OCI-LY3 (cell line): ENCODE results near the gene GGT7.
"Not testable (repeated sequence)": the region's sequence is repeated elsewhere in the genome, so short reads cannot be mapped to it uniquely, and the experiment has no call there.

Source experiments
- H2AFZ ChIP-seq: fragments of 200-600, 300-600 bp; shearing (Covaris generic); 2 replicates; pipeline ENCODE4 v1.6.0; 2014; ENCODE audit warnings: antibody characterized with exemption, low read depth, low read length
- H3K27ac ChIP-seq: fragments of 200-600, 300-600 bp; sonication (generic); 2 replicates; pipeline ENCODE4 v1.5.1; 2014; ENCODE audit warnings: mild to moderate bottlenecking, low read length, moderate library complexity, mixed read lengths
- H3K27me3 ChIP-seq: fragments of 200-600, 300-600 bp; sonication (generic); 2 replicates; pipeline ENCODE4 v1.6.1; 2014; ENCODE audit warnings: low read depth, low read length, mixed read lengths
- H3K36me3 ChIP-seq: fragments of 200-600, 300-600 bp; sonication (generic); replicated peaks from 2 replicates; pipeline ENCODE3; 2014; ENCODE audit warnings: low read depth, low read length, mixed read lengths
- H3K4me1 ChIP-seq: fragments of 300-600, 200-600 bp; sonication (generic); 2 replicates; pipeline ENCODE4 v1.6.1; 2014; ENCODE audit warnings: low read length, mixed read lengths
- H3K4me2 ChIP-seq: fragments of 200-600, 300-600 bp; sonication (generic); 2 replicates; pipeline ENCODE4 v1.6.1; 2014; ENCODE audit warnings: low read length, mixed read lengths
- H3K4me3 ChIP-seq: fragments of 300-600, 200-600 bp; sonication (generic); 2 replicates; pipeline ENCODE4 v1.5.1; 2014; ENCODE audit warnings: antibody characterized with exemption, mild to moderate bottlenecking, low read length, moderate library complexity
- H3K79me2 ChIP-seq: fragments of 300-600, 200-600 bp; shearing (Covaris generic); 2 replicates; pipeline ENCODE4 v1.6.1; 2014; ENCODE audit warnings: mild to moderate bottlenecking, low read length, mixed read lengths
- H3K9ac ChIP-seq: fragments of 300-600, 200-600 bp; shearing (Covaris generic); 2 replicates; pipeline ENCODE4 v1.6.0; 2014; ENCODE audit warnings: mild to moderate bottlenecking, low read length, moderate library complexity
- H3K9me3 ChIP-seq: fragments of 200-600, 300-600 bp; shearing (Covaris generic); 2 replicates; pipeline ENCODE4 v1.6.1; 2014; ENCODE audit warnings: low read length, mixed read lengths; ENCODE audit not compliant: insufficient read depth
- H4K20me1 ChIP-seq: fragments of 200-600, 300-600 bp; sonication (generic); 2 replicates; pipeline ENCODE4 v1.6.1; 2016; ENCODE audit warnings: low read length, mixed read lengths; ENCODE audit not compliant: insufficient read depth
- EZH2phosphoT487 ChIP-seq: fragments of 200-600 bp; shearing (Covaris generic); IDR thresholded peaks from 2 replicates; pipeline ENCODE4 v1.6.1; 2018; ENCODE audit warnings: antibody characterized with exemption, mixed run types, low read depth
- TF ChIP-seq, protein P1 (sequence below): fragments of 200-600, 300-600 bp; sonication (generic); IDR thresholded peaks from 2 replicates; pipeline ENCODE4 v1.5.1; 2014; ENCODE audit warnings: antibody characterized with exemption, low read length, low read depth

GGT7 gene

DNA sequence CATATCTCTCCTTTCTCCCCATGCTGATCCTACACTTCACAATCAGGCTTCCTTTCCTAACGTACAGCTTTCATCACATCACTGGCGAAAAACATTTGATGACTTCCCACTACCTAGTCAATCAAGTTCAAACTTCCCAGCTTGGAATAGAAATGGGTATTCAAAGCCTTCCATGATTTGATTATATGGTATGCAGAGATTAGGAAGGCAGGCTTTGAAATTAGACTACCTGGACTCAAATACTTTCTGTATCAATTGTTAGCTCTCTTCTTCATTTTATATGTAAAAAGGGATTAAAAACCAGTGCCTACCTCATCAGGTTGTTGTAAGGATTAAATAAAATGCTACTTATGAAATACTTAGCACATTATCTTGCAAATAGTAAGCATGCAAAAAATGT is 54.9 kb downstream of the GGT7 start:
- H3K27ac ChIP-seq = no peak overlapping the region
- H3K9ac ChIP-seq = no peak overlapping the region
- H4K20me1 ChIP-seq = peaks cover 59% of the 10 kb centered on the region
- H2AFZ ChIP-seq = no peak overlapping the region
- no peak overlapping the region for H3K4me2 ChIP-seq
- H3K79me2 ChIP-seq = peaks cover 87% of the 10 kb centered on the region
- H3K36me3 ChIP-seq = peaks cover 6% of the 10 kb centered on the region
- no peaks in the 10 kb centered on the region for H3K9me3 ChIP-seq
- H3K27me3 ChIP-seq = no peaks in the 10 kb centered on the region
- H3K4me1 ChIP-seq = no peaks in the 10 kb centered on the region
- H3K4me3 ChIP-seq = no peak overlapping the region
- TF ChIP-seq, protein P1, sequence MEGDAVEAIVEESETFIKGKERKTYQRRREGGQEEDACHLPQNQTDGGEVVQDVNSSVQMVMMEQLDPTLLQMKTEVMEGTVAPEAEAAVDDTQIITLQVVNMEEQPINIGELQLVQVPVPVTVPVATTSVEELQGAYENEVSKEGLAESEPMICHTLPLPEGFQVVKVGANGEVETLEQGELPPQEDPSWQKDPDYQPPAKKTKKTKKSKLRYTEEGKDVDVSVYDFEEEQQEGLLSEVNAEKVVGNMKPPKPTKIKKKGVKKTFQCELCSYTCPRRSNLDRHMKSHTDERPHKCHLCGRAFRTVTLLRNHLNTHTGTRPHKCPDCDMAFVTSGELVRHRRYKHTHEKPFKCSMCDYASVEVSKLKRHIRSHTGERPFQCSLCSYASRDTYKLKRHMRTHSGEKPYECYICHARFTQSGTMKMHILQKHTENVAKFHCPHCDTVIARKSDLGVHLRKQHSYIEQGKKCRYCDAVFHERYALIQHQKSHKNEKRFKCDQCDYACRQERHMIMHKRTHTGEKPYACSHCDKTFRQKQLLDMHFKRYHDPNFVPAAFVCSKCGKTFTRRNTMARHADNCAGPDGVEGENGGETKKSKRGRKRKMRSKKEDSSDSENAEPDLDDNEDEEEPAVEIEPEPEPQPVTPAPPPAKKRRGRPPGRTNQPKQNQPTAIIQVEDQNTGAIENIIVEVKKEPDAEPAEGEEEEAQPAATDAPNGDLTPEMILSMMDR = no peak
- TF ChIP-seq EZH2phosphoT487 = no peak

DNA sequence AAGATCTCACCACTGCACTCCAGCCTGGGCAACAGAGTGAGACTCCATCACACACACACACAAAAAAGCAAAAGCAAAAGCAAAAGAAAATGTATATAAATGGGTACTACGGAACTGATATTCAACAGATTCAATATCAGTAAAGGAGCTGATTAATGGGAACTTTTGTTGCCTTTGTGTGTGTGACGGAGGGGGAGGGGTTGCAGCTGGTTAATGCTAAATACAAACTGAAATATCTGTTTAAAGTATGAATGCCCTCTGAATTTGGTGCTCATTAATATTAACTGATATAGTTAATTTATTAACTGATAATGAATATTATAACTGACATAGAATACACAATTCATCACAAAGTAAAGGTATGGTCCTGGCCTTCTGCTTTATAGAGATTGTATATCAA is 55.6 kb downstream of the GGT7 start:
- H3K79me2 ChIP-seq = peaks cover 87% of the 10 kb centered on the region
- H3K4me3 ChIP-seq = no peak overlapping the region
- no peak overlapping the region for H3K4me2 ChIP-seq
- H3K36me3 ChIP-seq = no peaks in the 10 kb centered on the region
- H3K4me1 ChIP-seq = no peaks in the 10 kb centered on the region
- H4K20me1 ChIP-seq = peaks cover 52% of the 10 kb centered on the region
- TF ChIP-seq, protein P1 = no peak
- TF ChIP-seq EZH2phosphoT487 = no peak
- H3K27me3 ChIP-seq = no peaks in the 10 kb centered on the region
- no peak overlapping the region for H2AFZ ChIP-seq
- no peaks in the 10 kb centered on the region for H3K9me3 ChIP-seq
- no peak overlapping the region for H3K9ac ChIP-seq
- no peak overlapping the region for H3K27ac ChIP-seq

DNA sequence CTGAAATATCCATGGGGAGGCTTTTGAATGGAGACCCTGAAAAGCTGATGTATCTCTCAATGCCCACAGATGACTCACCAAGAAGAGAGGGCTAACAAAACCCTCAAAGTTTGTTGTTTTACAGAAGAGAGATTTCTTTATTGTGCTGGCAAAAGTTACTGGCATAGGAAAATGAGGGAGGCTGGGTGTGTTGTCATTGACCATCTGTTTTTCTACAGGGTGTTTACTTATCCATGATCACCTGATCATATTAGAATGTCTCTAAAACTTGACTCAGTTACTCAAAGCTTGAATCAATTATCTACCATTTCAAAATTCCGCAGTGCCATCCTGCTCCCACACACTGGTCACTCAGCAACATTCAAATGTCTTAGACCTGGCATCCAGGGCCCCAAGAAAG is 57.0 kb downstream of the GGT7 start:
- TF ChIP-seq, protein P1 = no peak
- no peak for TF ChIP-seq EZH2phosphoT487
- H4K20me1 ChIP-seq = peaks cover 45% of the 10 kb centered on the region
- no peak overlapping the region for H3K4me3 ChIP-seq
- no peak overlapping the region for H3K27ac ChIP-seq
- no peaks in the 10 kb centered on the region for H3K36me3 ChIP-seq
- no peak overlapping the region for H3K9ac ChIP-seq
- no peaks in the 10 kb centered on the region for H3K9me3 ChIP-seq
- no peak overlapping the region for H2AFZ ChIP-seq
- H3K79me2 ChIP-seq = peaks cover 86% of the 10 kb centered on the region
- no peaks in the 10 kb centered on the region for H3K4me1 ChIP-seq
- no peak overlapping the region for H3K4me2 ChIP-seq
- H3K27me3 ChIP-seq = no peaks in the 10 kb centered on the region

DNA sequence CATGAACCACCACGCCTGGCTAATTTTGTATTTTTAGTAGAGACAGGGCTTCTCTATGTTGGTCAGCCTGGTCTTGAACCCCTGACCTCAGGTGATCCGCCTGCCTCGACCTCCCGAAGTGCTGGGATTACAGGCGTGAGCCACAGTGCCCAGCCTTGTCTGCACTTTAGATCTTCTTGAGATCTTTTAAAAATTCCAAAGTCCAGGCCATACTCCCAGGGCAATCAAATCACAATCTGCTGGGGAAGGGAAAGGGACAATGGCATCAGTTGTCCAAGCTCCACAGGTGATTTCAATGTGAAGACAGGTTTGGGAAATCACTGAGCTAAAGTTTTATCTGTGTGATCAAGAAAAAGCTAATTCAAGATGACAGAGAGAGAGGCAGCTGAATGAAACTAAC is 64.1 kb downstream of the GGT7 start:
- Histone ChIP-seq H2AFZ (no peak overlapping the region), H3K4me1 (peaks cover 23% of the 10 kb centered on the region), H3K9ac (no peak overlapping the region), H3K27ac (no peak overlapping the region), H3K27me3 (no peaks in the 10 kb centered on the region), H3K79me2 (peaks cover 61% of the 10 kb centered on the region), H3K36me3 (no peaks in the 10 kb centered on the region), H3K4me3 (no peak overlapping the region), H4K20me1 (peaks cover 30% of the 10 kb centered on the region), H3K9me3 (no peaks in the 10 kb centered on the region), H3K4me2 (no peak overlapping the region)
- no peak for TF ChIP-seq EZH2phosphoT487
- TF ChIP-seq, protein P1 = no peak

DNA sequence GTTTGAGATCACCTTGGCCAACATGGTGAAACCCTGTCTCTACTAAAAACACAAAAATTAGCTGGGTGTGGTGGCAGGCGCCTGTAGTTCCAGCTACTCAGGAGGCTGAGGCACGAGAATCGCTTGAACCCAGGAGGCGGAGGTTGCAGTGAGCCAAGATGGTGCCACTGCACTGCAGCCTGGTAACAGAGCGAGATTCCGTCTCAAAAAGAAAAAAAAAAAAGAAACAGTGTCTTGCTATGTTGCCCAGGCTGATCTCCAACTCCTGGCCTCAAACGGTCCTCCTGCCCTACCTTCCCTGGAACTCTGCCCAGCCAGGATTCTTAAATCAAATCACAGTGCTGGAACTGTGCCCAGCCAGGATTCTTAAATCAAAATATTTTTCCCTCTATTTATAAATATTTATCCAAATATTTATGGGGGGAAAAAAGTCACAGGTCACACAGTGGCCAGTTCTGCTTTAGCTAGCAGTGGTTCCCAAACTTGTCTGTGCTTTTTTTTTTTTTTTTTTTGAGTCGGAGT is 64.7 kb downstream of the GGT7 start:
- not testable (repeated sequence) for H3K4me3 ChIP-seq, H2AFZ ChIP-seq, H3K9me3 ChIP-seq, H3K27me3 ChIP-seq, H3K36me3 ChIP-seq, H3K4me2 ChIP-seq, H3K9ac ChIP-seq, H3K27ac ChIP-seq
- peaks cover 59% of the 10 kb centered on the region for H3K79me2 ChIP-seq
- H4K20me1 ChIP-seq = peaks cover 32% of the 10 kb centered on the region
- peaks cover 23% of the 10 kb centered on the region for H3K4me1 ChIP-seq
